ENCODE data around the gene KDM4C. TPM values are rescaled to one million over a fixed set of nuclear protein-coding genes. Genes with fewer than 3 reads are reported as not detected.
A peak's percentile ranks its signal among the peaks of the same experiment; 100 is the strongest.
"Not testable (repeated sequence)": the region's sequence is repeated elsewhere in the genome, so short reads cannot be mapped to it uniquely, and the experiment has no call there.

Gene KDM4C
- polyA plus RNA-seq, 4 donors: 13.4 to 19.0 (median 17.3) TPM

DNA sequence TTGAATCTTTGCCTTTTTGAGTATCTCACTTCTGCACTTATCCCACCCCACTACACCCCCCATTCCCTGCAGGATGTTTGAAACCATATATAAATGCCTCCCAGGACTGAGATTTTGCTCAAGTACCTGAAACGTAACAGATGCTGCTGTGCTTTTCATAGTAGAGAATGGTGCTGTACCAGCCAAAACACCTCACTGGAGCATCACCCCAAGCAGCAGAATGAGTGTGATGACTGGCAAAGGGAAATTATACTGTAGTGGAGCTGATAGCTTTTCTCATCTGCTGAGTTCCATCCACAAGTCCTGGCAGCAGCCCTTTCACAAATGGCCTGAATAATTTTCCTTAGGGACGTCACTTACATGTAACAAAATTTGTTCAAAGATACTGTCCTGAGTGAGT lies 246.1 kb downstream of the KDM4C start:
- no peak for DNase-seq (ENCODE audit: low read depth in 4 of 4, low spot score in 2 of 4)

DNA sequence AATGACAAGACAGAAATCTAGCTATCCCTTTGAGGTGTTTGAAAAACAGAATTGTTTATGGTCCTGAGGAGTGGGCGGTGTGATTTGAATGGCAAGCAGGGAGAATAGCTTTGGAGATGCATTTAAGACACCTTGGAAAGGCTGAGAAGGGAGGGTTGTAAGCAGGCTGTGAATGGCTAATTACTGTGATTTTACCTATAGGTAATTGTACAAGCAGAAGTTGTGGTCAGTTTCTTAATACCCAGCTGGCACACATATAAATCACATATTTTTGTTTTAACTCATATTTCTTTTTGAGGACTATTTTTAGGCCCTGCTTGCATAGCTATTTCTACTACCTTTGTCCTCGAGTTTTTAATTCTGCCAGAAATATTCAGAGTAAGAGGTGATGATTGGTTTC lies 248.6 kb downstream of the KDM4C start:
- DNase-seq (ENCODE audit: low read depth in 4 of 4, low spot score in 2 of 4): no peak

DNA sequence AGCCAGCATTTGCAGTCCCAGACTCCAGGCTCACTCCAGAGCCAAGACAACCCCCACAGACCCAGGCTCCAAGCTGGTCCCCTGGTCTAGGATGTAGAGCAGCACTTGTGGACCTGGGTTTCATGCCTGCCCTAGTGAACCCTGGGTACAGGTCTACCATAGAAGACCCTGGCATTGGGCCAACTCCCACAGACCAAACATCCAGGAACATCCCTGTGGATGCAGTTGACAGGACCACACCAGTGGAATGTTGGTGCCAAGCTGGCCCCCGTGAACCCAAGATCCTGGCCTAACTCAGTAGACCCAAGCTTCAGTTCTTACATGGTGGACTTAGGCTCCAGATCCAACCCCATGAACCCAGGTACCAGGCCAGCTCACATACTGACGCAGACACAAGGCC lies 250.6 kb downstream of the KDM4C start:
- no peak for DNase-seq (ENCODE audit: low read depth in 4 of 4, low spot score in 2 of 4)

DNA sequence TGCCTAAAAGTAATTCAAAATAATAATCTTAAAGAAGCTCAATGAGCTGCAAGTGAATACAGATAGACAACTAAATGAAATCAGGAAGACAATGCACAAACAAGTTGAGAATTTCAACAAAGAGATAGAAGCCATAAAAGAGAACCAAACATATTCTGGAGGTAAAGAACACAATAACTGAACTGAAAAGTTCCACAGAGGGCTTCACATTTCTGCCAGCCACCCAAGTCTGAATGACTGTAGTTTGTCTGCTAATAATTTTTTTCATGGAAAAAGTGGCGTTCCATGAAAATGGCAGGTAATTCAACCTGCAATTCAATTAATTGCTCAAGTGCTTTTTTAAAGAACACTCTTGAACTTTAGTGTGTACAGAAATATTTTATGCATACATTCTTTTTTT lies 251.3 kb downstream of the KDM4C start:
- no peak for DNase-seq (ENCODE audit: low read depth in 4 of 4, low spot score in 2 of 4)

DNA sequence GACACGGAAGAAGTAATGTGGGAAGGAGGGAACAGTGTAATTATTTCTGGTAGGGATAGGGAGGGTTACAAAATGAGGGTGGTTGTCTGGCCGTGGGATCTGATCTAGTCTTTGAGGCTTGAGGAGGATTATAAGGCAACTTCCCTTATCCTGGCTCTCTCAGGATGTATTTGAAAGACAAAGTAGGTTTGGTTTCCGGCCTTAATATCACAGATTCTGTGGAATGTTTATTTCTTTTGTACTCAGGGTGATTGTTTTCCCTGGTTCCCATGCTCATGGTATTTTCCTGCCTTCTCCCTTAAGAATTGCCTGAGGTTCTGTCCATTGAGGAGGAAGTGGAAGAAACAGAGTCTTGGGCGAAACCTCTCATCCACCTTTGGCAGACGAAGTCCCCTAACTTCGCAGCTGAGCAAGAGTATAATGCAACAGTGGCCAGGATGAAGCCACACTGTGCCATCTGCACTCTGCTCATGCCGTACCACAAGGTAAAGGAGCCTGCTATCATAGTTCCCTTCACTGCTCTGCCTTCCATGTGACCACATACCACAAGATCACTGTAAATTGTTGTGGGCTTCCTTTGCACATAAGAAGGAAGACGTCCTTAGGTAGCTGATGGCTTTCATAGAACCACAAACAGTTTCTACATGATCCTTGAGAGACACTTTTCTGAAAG lies 253.8 kb downstream of the KDM4C start:
- DNase-seq (ENCODE audit: low read depth in 4 of 4, low spot score in 2 of 4): no peak

DNA sequence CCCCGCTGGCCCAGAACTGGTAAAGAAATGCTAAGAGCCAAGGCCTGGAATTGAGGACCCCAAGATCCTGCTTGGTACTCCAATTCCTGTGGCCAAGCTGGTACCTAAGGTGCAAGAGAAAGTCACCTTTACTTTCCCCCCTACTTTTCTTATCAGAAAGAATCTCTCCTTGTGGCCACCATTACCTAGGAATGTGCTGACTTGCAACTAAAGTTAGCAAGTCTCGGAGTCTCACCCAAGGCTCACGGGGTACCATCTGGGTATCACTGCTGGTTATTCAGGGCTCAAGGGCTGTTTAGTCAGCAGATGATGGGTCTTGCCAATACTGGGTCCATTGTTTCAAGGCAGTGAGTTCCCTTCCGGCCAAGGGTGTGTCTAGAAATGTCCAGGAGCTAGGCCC lies 270.2 kb downstream of the KDM4C start:
- DNase-seq (ENCODE audit: low read depth in 4 of 4, low spot score in 2 of 4): no peak

DNA sequence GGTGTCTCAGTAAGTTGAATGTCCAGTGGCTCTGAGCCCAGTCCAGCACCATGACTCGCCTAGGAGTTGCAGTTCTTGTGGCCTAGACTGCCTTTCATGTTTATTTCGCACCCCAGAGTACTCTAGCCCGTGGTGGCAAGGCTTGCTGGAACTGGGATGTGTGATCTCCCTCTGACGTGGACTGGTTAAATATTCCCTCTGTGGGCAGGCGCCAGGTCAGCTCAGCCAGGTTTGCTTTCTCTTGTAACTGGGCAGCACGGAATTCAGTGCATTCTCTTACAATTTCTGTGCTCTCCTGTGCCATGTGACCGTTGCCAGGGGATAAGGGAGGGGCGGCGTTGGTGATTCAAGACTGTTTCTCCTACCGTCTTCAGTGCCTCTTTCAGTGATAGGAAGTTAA lies 270.8 kb downstream of the KDM4C start:
- DNase-seq (ENCODE audit: low read depth in 4 of 4, low spot score in 2 of 4): no peak

DNA sequence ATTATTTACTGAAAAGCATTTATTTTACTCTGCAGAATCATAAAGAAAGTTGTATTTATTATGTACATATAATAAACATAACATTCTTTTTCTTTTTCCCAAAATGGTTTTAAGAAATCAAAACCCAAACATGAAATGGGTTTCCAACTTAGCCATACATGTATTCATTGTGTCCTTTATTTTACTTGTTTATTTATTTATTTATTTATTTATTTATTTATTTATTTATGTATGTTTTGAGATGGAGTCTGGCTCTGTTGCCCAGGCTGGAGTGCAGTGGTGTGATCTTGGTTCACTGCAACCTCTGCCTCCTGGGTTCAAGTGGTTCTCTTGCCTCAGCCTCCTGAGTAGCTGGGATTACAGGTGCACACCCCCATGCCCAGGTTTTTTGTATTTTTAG lies 273.2 kb downstream of the KDM4C start:
- not testable (repeated sequence) for DNase-seq (ENCODE audit: low read depth in 4 of 4, low spot score in 2 of 4)

DNA sequence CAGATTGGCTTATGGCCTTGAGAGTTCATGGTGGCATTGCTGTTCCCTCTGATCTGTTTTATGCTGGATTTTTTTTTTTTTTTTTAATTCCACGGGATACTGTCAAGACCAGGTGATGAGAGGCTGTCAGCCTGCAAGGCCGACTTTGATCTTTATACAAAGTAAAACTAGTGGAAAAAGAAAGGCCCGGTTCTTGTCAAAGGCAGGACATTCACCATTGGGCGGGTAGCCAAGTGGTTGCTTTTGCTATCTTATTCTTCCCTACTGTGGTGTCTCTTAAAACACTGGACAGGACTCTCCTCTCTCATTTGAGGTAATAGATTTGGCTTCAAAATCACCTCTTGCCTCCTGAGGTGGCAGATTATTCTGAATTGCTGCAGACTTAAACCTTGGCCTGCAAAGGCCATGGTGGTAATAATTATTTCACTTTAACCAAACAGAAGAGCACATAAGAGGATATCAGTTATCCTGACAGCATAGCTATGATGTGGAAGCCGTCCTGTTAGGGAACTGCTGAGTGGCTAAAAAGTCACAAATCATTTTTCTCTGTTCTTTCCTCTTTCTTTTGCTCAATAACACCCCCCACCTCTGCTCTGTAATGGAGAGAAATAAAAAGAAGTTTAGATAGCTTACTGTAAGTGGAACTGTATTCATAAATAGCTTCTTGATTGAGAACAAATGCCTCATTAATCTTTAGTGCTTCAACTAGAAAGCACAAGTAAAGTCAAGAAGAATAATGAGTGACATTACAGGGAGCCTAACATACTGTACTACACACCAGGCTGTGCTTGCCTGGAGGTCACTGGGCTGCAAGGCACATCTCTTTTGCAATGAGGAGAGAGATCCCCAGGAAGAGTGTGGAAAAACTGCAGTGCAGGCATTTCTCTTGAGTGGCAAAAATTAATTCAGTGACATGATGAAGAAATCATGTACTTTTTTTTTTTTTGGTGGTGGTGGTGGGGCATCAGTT lies 275.6 kb downstream of the KDM4C start:
- peak in 2 of 4 donors; percentile 8 to 32 for DNase-seq (ENCODE audit: low read depth in 4 of 4, low spot score in 2 of 4)

DNA sequence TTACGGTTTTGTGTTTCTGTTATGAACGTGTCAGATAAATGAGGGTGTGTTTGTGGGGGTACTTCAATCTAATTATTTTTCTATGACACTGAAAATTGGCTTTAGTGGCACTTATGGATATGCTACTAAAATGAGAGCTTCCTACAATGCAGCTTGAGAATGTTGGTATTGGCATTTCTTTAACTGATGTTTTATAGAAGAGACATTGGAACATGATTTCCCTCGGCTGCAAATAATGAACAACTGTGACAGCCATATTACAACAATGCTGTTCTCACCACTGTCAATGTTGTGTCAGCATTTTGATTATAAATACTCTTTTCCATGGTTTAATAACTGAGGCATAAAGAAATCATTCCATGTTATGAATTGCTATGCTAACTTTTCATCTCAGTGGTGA lies 279.4 kb downstream of the KDM4C start:
- no peak for DNase-seq (ENCODE audit: low read depth in 4 of 4, low spot score in 2 of 4)

DNA sequence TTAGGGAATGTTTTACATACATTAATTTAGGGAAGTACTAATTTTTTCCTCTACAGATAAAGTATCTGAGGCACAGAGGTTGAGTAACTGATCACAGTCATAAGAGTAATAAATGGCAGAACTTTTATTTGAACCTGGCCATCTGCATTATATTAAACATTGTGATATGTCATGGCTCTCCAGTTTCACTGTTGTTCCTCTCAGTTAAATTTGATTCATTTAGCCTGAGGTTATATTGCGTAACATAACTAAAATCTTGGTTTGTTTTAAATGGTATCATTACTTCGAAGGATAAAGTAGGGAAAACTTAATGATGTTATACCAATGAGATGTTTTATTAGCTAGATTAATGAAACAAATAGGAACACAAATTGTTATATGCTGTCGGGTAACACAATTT lies 284.4 kb downstream of the KDM4C start:
- DNase-seq (ENCODE audit: low read depth in 4 of 4, low spot score in 2 of 4): no peak

DNA sequence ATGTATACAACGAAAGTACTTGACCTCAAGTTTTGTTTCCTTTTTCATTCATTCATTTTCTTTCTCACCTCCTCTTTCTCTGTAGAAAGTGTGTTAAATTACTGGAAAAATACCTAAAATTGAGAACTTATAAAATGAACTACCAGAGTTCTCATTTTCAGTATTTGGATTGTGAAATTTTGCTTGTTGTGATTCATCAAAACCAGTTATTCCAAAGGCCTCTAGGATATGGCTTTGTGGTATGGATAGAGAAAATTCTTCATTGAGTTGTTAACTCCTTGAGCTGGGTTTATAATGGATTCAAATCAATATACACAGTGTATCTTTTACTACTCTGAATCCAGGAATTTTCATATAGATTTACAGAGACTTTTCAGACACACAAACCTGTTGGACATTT lies 287.6 kb downstream of the KDM4C start:
- DNase-seq (ENCODE audit: low read depth in 4 of 4, low spot score in 2 of 4): no peak

DNA sequence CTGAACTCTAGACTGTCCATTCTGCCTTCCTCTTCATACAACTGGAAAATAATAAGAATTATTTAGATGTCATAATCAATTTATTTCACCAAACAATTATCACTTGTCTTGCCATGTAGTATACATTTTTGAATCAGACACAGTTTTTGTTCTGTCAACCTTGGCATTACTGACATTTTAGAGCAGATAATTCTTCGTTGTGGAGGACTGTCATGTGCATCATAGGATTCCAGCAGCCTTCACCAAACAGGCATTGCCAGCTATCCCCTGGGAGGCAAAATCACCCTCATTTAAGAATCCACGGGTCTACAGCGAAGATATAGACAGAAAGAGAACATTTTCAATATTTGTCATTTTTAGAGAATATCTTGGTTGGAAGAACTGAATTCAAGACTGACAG lies 293.9 kb downstream of the KDM4C start:
- no peak for DNase-seq (ENCODE audit: low read depth in 4 of 4, low spot score in 2 of 4)

DNA sequence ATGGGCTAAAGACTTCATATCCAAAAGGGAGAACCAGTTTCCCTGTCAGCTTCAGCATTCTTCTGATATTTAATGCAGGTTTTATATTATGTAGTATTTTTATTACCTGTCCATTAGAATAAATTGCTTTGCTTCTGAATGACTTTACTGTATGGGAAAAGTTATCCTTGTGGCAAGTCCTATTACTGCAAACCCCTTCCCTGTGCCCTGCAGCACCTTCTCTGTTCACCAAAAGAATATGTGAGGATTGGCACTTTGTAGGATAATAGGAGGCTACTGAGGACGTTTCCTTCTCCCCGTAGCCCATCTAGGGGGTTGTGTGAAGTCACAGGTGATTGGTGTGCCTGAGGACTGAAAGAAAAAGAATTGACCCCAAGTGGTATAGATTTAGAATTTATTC lies 296.1 kb downstream of the KDM4C start:
- no peak for DNase-seq (ENCODE audit: low read depth in 4 of 4, low spot score in 2 of 4)

DNA sequence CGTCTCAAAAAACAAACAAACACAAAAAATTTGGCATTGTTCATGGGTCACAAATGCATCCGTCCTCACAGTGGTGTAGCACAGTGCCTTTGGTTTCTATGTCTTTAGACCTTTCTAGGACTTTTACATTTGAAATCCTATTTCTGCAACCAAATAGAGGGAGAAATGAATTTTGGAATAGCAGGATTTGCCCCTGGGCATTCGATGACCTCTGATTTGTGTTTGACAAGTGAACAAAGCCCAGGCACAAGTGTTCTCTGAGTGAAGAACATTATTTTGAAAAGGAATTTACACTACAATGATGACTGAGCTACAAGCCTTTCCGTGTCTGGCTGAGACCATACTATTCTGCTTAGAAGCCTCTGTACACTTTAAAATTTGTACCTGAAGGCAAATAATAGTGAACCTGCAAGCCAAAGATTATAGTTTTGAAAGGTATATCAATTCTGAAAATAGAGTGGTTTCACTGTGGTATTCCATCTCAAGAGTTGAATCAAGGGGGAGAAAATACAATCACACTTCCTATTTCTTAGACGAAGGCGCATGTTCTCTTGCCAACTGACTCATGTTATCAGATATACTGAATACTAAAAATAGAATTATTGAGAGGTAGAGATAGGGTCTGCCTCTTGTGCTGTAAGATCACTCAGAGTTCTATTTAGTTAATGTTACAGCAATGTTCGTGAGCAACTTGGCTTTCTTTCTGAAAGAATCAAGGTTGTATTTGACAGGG lies 297.6 kb downstream of the KDM4C start:
- DNase-seq (ENCODE audit: low read depth in 4 of 4, low spot score in 2 of 4): no peak

DNA sequence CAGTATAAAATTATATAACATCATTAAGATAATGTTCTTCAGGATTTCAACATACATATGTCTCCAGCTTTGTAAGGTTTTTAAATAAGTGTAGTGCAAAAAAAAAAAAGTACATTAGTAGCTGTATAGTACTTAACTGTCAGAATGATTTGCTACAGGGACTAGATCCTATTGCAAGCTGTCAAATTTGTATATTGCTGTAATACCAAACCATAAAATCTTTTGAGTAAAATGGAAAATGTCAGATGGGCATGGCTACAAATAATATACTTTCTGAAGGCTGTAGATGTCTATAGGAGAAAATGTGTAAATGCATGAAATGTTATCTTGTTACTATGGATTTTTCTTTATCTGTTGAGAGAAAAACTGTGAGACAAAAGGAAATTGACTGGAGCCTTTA lies 298.5 kb downstream of the KDM4C start:
- no peak for DNase-seq (ENCODE audit: low read depth in 4 of 4, low spot score in 2 of 4)

DNA sequence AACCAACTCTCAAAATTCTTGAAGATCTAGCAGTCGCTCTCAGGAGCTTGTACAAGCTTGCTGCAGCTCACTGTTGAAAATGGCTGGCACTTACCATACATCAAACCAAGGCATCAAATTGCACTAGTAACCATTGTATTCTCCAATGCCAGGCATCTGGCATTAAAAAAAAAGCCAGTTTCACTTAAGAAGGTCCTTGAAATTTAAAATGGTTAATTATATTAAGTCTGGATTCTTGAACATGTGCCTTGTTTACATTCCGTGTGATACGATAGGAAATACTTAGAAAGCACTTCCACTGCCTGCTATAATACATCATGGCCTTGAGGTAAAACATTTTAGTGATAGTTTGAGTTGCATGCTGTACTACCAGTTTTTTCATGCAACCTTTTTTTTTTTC lies 300.7 kb downstream of the KDM4C start:
- DNase-seq (ENCODE audit: low read depth in 4 of 4, low spot score in 2 of 4): no peak

DNA sequence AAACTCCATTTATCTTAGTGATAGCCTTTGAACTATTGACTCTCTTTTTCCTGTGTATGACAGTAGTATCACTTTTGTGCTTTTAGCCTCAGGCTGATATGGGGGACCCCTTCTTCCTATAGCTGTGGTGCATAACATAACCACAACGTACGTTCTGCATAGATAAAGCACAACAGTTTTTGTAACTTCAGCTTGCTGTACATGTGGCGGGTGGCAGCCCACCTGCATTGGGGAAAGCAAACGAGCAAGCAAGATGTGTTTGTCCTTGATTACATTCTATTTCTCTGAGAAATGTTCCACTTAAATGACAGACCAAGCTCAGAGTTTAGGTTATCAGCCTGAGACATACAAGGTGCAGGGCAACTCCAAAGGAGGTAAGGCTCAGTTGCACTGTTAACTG lies 309.4 kb downstream of the KDM4C start:
- DNase-seq (ENCODE audit: low read depth in 4 of 4, low spot score in 2 of 4): no peak

DNA sequence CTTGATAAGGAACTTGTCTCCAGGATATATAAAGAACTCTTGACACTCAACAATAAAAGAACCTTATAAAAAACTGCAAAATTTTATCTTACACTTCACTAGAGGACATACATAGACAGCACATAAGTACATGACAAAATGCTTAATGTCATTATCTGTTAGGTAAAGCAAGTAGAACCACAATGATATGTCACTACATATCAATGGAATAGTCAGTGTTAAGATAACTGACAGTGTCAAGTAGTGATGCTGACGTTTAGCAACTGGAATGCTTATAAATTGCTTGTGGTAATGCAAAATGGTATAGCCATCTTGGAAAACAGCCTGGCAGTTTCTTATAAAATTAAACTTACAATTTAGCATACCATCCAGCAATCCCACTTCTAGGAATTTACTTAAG lies 314.1 kb downstream of the KDM4C start:
- no peak for DNase-seq (ENCODE audit: low read depth in 4 of 4, low spot score in 2 of 4)

DNA sequence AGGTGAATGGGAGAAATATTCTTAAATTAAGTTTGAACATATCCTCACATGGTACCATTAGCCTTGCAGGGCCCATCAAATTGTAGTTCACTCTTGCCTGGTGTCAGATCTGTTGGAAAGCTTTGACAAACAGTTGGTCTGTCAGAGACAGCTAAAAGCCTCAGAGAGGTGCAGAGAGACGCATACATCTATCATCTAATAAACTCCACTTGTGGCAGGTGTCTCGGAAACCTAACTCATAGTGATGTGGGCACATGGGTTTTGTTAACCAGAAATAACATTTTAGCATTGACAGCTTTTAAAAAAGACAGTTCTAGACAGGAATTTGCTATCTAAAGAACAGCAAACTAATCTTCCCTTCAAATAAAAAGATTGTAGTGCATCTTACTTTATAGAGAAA lies 315.9 kb downstream of the KDM4C start:
- DNase-seq (ENCODE audit: low read depth in 4 of 4, low spot score in 2 of 4): no peak

DNA sequence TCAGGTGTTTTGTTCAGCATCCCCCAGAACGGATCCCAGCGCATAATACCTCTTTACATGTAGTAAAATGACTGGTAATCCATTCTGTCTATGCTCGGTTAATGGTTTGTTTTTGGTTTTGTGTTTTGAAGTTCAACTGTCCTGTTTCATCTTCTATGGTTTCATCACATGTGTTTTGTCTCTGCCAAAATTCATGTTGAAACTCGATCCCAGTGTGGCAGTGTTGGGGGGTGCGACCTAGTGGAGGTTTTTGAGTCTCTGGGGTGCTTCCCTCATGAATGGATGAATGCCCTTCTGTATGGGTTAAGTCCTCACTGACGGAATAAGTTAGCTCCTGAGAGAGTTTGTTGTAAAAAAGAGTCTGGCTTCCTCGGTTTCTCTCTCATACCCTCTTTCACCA lies 317.4 kb downstream of the KDM4C start:
- DNase-seq (ENCODE audit: low read depth in 4 of 4, low spot score in 2 of 4): no peak
